ENCODE results near the gene STRBP.
"Not testable (repeated sequence)": the region's sequence is repeated elsewhere in the genome, so short reads cannot be mapped to it uniquely, and the experiment has no call there.

The STRBP gene

DNA sequence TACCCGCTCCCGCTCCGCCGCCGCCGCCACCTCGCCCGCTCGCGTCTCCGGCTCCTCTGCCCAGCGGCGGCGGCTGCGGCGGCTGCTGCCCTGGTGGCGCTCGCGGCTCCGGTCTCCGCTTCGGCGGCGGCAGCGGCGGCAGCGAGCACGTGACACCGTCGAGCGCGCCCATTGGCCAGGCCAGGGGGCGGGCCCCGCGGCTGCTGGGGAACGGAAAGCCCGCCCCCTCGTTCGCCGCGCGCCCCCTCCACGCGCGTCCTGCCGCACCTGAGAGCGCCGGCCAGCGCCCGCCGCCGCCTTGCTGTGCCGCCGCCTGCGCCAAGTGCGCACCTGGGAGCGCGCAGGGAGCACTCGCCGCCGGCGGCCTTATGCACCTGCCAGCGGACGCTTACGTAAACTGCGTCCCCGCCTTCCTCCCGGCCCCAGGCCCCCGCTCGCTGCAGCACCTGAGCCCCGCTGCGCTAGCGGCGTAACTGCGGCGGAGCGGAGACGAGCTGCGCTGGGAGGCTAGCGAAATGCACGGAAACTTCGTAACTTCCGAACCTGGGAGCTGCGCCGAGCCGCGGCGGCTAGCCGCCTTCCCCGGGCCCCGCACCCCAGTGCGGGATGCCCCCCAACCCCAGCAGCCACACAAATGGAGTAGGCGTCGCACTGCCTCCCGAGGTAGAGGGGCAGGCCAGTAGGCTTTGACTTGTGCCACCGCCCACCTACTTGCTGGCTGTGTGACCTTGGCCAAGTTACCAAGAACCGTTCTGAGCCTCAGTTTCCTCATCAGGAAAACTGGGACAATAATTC, at the start of gene STRBP:
TSS of gene STRBP (minus strand) at position 122 of the 795 bp plus-strand sequence. CDS start 84,452 bp downstream, outside the sequence.
- peak; percentile 91 for DNase-seq (ENCODE audit: low spot score)

DNA sequence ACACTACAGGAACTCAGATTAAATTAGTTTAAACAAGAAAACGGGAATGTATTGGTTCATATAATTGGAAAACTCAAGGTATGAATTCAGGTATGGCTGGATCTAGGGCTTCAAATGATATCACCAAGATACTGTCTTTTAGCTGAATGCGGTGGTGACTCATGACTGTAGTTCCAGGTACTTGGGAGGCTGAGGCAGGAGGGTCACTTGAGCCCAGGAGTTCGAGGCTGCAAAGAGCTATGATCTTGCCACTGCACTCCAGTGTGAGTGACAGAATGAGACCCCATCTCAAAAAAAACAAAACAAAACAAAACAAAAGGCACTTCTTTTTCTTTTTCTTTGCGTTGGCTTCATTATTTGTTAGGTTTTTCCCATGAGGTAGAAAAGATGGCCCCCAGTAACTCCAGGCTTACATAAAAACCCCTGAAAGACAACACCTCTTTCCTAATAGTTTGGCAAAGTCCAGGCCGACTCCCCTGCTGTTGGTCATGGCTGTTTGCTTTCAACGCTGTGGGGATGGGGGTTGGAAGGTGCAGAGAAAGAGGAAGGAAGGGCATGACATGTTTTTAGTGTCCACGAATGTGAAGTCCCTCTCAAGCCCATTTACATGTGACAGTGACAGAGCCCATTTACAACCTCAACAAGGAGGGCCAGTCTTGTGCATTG, 47.8 kb upstream of the STRBP start:
- no peak for DNase-seq (ENCODE audit: low spot score)

DNA sequence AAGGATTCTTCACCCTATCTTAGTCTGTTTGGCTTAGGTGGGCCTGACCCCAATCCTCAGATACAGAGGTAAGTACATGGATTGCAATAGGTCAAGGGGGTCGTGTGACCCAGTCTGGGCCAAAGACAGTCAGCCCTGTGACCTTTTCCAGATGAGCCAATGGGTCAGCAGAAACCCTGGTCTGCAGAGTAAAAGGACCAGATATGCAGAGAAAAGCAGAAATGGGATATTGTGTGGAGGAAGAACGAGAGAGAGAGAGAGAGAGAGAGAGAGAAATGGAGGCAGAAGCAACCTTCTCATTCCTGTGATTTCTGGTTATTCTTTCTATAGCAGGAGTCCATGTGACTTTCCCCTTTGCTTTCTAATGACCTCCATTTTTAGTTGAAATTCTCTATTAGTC, 47.2 kb upstream of the STRBP start:
- DNase-seq (ENCODE audit: low spot score), result no peak

DNA sequence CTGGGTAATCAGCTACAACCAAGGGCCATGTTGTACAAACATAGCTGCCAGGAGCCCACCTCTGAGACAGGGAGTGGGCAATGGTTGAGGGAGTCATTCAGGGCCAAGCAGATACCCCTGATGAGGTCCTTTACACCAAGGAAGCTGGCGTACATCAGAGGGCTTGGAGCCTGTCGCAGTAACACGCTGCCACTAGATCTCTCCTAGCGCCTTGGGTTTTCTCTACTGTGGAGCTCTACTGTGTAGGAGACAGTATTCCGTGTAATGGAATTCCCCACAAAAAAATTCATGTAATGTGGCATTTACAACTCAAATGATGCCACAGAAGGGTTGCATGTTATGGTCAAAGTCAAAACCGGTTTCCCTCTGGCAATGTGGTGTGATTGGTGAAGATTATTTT, 46.2 kb upstream of the STRBP start:
- DNase-seq (ENCODE audit: low spot score), result no peak

DNA sequence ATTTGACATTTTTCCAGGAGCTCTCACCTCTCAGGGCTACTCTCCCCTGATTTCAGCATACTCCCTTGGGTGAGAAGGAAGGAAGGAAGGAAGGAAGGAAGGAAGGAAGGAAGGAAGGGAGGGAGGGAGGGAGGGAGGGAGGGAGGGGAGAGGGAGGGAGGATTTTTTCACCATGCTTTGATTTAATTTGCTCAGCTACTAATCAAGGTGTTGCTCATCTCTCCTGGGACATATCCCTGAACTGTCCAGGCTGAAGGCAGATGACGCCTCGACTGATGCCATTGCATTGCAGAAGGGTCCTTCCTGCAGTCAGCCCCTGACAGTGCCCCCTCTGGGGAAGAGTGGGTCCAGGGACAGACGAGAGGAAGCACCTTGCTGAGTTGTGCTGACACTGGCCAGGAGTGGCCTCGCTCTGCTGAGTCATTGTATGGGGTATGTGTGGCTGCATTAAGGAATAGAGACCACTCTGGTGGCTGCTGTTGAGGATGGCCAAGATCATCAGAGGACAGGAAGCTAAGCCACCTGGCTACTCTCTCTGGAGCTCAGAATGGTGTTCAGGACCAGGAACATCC, 44.0 kb upstream of the STRBP start:
- no peak for DNase-seq (ENCODE audit: low spot score)

DNA sequence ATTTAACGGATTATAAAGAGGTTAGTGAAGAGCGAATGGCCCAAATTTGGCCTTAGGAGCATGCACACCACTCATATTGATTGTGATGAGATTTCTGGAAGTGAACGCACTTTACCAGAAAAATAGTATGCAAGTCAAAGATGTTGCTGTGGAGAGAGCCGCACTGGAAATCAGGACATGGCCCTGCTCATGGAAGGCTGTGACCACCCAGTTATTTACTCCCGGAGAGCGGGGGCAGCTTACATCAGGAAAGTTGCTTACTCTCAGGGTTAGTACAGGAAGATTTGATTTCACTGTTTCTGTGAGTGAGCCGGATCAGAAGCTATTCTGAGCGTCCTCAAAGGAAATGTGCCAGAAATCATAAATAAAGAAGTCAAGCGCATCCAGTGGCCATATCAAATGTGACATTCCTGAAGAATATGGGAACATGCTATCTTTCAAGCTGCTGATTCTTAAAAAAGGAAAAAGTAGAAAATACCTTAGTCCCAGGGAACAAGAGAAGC, 42.9 kb upstream of the STRBP start:
- no peak for DNase-seq (ENCODE audit: low spot score)

DNA sequence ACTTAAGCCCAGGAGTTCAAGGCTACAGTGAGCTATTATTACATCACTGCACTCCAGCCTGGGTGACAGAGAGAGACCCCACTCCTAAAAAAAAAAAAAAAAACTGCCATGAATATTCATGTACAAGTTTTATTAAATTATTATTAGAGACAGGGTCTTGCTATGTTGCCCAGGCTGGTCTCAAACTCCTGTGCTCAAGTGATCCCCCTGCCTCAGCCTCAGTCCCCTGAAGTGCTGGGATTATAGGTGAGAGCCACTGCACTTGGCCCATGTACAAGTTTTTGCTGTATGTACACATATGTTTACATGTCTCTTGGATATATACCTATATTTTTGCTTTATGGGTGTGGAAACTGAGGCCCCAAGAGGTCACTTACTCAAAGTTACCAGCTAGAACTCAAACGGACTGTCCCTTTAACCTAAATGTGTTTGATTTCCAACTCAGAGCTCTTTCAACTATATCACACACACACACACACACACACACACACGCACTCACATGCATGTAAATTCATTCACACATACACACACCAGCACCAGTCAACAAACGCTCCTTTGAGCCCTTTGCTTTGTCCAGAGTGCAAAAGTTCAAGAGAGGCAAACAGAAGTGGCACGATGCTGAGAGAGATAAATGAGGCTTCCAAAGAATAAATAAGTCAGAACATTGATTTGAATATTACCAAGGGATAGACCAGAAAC, 42.3 kb upstream of the STRBP start:
- no peak for DNase-seq (ENCODE audit: low spot score)

DNA sequence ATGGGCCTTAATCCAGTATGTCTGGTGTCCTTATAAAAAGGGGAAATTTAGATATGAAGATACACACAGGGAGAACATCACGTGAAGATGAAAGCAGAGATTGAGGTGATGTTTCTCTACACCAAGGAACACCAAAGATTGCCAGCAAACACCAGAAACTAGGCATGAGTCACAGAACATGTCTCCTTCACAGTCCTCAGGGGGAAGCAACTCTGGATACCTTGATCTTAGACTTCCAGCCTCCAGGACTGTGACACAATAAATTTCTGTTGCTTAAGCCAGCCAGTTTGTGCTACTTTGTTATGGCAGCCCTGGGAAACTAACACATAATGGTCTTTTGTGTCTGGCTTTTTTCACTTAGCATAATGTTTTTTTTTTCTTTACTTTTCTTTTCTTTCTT, 41.2 kb upstream of the STRBP start:
- no peak for DNase-seq (ENCODE audit: low spot score)

DNA sequence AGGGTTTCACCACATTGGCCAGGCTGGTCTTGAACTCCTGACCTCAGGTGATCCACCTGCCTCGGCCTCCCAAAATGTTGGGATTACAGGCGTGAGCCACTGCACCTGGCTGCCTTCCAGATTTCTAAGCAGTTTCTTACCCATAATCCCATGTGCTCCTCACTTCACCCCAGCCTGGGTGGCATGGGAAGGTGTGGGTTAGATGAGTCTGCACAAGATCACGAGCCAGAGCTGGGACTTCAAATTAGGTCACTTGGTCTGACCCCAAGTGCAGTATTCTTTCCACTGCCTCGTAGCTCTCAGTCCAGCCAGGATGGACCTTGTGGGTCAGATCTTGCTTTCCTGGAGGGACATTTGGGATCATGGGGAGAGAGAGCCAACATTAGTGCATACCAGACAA, 37.5 kb upstream of the STRBP start:
- DNase-seq (ENCODE audit: low spot score), result no peak

DNA sequence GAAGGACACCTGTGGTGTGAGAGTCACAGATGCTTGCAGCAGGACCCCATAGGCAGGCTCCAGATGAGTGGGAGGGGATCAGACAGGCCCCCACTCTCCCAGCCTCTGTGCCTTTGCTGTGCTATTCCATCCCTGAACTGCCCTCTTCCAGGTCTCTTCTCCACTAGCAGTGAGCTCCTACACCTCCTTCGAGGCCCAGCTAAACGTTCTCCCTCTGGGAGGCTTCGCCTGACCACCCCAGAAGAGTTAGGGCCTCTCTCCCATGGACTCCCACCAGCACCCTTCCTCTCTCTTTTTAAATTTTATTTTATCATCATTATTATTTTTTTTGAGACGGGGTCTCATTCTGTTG, 35.9 kb upstream of the STRBP start:
- DNase-seq (ENCODE audit: low spot score), result no peak

DNA sequence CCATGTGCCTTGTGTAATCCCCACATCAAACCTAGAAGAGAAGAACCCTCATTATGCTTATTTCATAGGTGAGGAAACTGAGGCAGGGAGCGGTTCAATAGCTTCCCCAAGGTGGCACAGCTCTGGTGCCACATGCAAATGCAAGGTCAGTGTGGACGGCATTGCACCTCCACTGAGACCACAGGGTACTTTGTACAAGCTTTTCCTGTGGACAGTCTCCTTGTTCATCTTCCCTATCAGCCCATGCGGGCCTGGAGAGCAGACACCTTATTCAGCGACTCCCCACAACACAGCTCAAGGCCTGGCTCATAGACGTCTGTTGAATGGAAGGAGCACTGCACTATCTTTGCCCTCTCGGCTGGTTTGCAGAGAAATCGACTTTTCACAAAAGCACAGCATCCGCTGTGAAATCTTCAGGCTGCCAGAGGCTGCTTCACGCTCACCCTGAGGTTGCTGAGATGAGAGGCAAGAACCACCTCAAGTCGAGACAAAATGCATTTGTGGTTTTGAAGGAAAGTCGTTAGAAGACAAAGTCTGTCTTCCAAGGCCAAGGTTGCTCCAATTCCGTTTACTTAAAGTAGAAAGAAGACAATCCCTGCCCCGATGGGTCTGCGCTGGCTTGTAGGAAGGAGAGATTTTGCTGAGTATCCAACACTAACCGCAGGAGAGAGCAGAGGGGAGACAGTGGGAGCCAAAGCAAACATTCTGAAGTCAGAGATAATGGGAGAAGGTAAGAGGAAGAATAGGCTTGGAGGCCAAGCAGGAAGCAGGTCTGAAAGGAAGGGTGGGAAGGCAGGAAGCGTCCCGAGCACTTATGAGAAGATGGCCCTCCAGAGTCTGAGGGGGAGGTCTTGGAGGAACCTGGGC, 34.2 kb upstream of the STRBP start:
- no peak for DNase-seq (ENCODE audit: low spot score)

DNA sequence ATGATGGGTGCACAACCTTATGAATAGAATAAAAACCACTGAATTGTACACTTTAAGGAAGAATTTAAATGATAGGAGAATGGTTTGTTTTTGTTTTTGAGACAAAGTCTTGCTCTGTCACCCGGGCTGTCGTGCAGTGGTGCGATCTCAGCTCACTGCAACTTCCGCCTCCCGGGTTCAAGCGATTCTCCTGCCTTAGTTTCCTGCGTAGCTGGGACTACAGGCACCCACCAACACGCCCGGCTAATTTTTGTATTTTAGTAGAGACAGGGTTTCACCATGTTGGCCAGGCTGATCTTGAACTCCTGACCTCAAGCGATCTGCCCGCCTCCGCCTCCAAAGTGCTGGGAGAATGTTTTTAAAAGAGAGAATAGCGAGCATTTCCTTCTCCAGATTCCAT, 33.5 kb upstream of the STRBP start:
- not testable (repeated sequence) for DNase-seq (ENCODE audit: low spot score)

DNA sequence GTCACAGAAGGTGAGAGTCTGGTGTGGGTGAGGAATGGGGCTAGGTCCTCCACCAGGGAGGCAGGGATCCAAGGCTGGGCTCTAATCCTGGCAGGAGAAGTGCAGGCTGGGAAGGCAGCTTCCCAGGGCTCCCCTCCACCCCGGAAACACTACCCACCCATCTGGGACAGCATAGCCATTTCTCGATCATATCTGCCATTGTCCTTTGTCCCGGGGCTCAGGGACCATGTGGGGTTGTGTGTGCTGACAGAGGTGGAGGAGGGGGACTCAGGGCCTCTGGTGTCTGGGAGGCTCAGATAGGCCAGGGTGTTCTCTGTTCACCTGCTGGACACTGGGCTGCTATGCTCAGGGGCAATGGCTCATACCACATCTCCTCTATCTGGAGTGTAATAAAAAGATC, 32.2 kb upstream of the STRBP start:
- no peak for DNase-seq (ENCODE audit: low spot score)

DNA sequence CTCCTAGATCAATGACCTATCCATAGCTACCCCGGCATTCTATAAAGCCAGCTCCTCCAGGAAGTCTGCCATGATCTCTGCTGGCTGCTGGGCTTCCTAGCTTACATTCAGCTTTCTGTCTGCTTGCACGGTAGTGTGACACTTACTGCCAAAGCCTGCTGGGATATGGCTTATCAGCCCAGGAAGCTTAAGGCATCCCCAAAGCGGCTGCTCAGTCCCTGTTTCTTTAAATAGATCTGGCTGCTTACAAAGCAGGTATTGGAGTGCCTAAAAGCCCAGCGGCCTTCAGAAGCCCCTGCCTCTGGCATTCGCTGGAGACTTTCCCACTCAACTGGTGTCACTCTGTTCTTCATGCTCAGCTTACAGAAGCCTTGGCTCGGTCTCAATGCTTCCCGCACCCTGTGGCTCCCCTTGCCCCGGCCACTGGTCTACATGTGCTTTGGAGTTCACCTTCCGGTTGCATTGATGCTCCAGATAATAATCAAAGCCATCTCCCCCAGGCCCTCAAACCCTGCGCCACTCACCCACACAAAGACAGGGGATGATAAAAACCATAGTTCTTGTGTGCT, 31.3 kb upstream of the STRBP start:
- no peak for DNase-seq (ENCODE audit: low spot score)

DNA sequence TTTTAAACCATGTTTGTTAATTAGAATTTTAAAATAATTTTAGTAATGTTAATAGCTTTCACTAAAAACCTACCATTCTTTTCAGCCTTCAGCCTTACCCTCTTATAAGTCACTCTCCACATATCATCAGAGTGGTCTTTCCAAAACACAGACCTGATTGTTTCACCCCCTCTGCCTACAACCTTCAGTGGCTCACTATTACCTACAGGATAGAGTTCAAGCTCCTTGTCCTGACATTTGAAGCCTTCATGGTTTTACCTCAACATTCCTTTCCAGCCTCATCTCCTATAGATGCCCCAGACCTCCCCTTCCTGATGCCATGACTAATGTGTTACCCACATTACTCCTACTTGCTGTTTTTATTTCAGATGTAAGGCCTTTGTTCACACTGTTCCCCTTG, 27.8 kb upstream of the STRBP start:
- no peak for DNase-seq (ENCODE audit: low spot score)

DNA sequence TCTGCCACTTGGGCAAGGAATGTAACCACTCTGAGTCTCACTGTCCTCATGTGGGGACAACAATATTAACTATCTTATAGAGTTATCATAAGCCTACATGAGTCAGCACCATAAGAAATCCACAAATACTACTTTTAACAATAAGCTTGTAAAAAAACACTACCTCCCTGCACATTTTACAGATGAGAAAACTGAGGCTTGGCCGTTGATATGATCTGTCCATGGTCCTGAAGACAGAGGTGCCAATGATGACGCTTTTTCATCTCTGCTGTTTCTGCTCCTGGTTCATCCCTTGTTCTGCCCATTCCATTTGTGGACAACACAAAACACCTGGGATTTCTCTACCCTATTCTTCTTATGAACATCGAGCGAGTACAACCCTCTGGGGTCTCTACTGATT, 23.4 kb upstream of the STRBP start:
- no peak for DNase-seq (ENCODE audit: low spot score)

DNA sequence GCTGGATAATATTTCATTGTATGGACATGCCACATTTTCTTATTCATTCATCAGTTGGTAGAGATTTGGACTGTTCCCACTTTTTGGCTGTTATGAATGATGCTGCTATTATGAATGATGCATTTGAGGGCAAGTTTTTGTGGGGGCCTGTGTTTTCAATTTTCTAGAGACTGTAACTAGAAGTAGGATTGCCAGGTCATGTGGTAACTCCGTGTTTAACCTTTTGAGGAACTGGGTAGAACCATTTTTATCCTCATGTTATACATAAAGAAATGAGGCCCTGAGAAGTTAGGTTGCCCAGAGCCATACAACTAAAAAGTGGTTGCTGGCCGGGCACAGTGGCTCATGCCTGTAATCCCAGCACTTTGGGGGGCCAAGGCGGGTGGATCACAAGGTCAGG, 22.4 kb upstream of the STRBP start:
- no peak for DNase-seq (ENCODE audit: low spot score)

DNA sequence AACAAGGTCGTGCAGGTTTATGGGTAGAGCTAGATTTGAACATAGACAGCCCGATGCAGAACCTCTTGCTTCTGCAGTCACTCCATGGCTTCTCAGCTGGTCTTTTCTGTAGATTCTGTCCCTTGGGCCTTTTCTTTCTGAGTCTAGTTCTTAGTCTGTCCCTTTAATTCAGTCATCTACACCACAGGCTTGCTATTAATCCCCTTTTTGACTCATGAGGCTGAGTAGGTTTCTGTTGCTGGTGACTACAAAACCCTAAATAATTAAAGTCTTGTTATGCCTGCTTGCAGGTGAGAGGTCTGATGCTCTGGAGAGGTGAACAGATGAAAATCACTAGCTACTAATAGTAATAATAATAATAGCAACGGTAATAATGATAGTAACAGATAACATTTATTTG, 19.3 kb upstream of the STRBP start:
- DNase-seq (ENCODE audit: low spot score), result no peak

DNA sequence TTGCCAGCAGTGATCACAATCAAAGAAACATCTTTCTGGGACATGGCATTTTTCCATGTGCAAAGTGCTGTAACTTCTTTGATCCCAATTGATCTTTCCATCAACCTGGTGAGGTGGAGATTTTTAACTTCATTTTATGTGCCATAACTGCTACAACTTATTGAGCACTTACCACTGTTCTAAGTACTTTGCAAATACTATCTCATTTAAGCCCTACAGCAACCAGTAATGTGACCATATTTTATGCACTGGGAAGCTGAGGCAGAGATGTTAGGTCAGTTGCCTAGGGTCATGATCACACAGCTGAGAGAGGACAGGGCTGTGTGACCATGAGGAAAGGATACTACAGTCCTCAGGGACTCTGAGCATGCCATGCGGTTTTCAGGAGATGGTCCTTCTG, 17.9 kb upstream of the STRBP start:
- DNase-seq (ENCODE audit: low spot score), result no peak

DNA sequence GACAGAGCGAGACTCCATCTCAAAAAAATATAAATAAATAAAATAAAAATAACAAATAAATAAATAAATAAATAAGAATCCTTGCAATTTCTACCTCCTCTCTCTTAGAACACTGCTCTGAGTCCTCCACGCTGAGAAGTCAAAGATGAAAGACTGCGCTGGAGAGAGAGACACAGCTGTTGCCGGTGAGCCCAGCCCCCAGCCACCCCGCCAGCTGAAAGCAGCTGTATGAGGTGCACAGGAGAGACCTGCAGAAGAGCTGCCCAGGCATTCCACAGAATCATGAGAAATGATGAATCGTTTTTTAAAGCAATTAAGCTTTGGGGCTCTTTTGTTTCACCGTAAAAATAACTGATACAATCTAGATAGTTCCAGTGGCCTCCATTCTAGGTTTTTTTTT, 16.3 kb upstream of the STRBP start:
- DNase-seq (ENCODE audit: low spot score), result no peak

DNA sequence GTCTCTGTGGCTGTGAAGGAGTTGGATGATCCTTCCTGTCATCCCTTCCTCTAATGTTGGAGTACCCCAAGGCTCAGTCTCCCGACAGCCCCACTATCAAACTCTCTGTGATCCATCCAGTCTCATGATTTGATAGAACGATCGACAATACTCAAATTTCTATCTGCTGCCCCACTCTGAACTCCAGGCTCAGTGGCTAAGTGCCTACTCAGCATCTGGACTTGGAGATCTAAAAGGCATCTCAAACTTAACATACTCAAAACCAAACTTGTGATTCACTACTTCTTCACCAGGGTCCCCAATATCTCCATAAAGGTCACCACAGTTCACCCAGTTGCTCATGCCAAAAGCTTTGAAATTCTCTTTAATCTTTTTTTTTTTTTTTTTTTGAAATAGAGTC, 15.1 kb upstream of the STRBP start:
- no peak for DNase-seq (ENCODE audit: low spot score)

DNA sequence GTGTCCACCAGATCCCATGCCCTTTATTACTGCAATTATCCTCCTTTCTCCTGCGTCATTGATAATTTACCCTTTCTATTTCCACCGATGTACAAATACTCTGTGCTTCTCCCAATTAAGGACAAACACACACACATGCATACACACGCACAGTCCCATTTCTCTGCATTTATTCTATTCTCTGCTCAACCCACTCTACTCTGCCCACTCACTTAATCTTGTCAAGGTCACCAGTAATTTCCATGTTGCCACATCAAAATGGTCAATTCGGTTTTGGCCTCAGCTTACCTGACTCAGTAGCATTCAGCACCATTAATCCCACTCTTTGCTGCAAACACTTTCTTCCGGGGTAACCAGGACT, 14.6 kb upstream of the STRBP start:
- no peak for DNase-seq (ENCODE audit: low spot score)

Measured in COLO829 (cell line).